NOMO-1 (cell line): ENCODE measurements around the gene LRRC37A.
"Not testable (repeated sequence)": the region's sequence is repeated elsewhere in the genome, so short reads cannot be mapped to it uniquely, and the experiment has no call there.

Experiments used
- DNase-seq, 2 experiments: peaks; one replicate each; lab custom pipeline; 2025; ENCODE audit not compliant: unreplicated experiment in 2 of 2; lab: John Stamatoyannopoulos, UW

The LRRC37A gene

DNA sequence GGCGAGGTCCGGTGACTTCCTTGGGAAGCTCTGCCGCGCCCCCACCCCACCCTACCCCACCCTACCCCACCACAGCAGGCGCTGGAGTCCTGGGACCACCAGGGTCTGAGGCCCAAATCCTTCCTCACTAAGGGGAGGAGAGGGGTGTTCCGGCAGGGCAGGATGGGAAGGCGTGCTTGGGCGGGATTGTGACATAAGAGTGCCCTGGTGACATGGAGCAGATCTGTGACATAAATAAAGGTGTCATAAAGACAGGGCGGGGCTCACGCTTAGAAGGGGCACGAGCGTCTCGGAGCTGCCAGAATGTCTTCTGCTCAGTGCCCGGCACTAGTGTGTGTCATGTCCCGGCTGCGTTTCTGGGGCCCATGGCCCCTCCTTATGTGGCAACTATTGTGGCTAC is at the start of gene LRRC37A:
LRRC37A (plus strand) TSS at position 301 of the 400 bp plus-strand sequence; CDS start at position 304, 3 bp downstream.
- DNase-seq: not testable (repeated sequence)

DNA sequence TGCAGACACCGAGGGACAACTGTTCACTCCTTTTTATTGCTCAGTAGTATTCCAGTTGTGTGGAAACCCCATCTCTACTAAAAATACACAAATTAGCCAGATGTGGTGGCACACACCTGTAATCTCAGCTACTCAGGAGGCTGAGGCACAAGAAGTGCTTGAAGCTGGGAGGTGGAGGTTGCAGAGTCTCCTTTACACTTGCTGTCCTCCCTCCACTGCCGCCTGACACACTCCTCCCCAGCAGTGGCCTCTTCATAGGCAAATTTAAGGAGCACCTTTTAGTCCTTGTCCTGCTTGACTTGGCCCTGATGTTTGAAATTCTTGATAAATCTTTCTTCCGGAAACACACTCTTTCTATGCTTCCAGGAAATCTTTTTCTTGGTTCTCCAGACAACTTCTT is 45.8 kb upstream of the LRRC37A start:
- not testable (repeated sequence) for DNase-seq

DNA sequence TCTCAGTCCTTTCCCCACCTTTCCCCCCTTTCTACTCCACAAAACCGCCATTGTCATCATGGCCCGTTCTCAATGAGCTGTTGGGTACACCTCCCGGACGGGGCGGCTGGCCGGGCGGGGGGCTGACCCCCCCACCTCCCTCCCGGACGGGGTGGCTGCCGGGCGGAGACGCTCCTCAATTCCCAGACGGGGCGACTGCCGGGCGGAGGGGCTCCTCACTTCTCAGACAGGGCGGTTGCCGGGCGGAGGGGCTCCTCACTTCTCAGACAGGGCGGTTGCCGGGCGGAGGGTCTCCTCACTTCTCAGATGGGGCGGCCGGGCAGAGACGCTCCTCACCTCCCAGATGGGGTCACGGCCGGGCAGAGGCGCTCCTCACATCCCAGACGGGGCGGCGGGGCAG is 42.1 kb upstream of the LRRC37A start:
- DNase-seq: not testable (repeated sequence)

DNA sequence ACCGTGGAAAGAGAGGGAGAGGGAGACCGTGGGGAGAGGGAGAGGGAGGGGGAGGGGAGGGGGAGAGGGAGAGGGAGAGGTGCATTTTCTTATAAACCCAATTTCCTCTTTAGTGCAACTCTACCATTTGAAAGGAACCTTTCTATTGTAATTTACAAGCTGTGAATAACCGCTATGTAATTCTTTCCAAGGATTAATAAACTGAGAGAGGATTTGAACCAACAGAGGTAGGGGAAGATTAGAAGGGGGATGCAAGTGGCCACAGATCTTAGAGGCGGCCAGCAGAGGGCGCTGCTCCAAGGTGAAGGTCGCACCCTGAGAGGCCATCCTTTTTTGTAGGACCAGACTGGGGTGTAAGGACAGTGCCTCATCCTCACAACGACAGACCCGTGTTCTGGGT is 41.2 kb upstream of the LRRC37A start:
- peak; percentile 54 to 62 for DNase-seq

DNA sequence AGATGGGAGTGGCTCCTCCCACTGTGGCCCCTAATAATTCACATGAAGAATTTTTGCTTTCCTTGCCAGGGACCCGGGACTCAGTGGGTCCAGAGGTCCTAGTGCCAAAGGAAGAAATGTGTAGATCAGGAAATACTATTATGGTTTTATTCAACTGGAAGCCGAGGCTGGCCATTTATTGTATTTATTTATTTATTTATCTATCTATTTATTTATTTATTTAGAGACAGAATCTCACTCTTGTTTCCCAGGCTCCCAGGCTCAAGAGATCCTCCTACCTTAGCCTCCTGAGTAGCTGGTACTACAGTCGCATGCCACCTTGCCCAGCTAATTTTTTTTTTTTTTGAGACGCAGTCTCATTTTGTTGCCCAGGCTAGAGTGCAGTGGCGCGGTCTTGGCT is 40.7 kb upstream of the LRRC37A start:
- not testable (repeated sequence) for DNase-seq

DNA sequence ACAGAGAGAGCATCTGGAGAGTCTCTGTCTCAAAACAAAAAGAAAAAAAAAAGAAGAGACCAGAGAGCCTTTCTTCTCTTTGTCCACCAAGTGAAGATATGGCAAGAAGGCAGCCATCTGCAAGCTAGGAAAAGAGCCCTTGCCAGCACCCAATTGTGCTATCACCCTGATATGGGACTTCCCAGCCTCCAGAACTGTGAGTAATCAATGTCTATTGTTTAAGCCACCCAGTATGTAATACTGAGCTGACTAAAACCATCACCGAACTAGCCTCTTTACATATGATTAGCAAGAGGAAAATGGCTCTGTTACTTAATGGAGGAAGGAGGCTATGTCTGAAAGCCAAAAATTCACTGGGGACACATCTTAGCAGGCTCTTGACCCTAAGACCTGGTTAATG is 38.6 kb upstream of the LRRC37A start:
- DNase-seq: not testable (repeated sequence)

DNA sequence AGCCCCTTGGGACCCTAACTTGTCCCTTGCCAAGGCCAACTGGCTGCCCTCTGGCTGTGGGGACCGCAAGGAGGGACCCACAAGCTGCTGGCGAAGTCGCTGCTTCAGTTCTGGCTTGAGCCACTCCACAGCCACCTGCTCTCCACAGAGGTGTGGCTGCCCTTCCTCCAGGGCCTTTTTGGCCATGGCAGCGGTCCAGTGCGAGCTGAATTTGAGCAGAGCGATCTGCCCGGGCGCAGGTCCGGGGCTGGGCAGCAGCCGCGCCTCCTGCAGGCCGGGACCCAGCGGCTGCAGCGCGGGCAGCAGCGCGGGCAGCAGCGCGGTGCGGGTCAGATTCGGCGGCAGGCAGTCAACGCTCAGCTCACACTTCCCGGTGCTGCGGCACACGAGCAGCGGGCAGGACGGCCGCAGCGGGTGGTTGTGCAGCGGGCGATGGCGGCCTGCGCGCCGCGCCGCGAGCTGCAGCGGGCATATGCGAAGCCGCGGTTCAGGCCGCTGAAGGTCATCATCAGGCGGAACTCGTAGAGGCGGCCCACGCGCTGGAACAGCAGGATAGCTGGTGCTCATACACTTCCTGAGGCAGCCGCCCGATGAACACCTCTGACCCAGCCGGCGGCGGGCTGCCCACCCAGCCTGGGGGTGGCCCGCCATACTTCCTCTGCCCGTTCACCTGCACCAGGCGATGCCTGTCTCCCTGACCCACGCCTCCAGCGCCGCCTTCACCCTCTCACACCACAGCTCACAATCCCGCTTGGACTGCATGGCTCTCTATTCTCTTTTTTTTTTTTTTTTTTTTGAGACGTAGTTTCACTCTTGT is 34.9 kb upstream of the LRRC37A start:
- DNase-seq: peak in 1 of 2 experiments; percentile 13

DNA sequence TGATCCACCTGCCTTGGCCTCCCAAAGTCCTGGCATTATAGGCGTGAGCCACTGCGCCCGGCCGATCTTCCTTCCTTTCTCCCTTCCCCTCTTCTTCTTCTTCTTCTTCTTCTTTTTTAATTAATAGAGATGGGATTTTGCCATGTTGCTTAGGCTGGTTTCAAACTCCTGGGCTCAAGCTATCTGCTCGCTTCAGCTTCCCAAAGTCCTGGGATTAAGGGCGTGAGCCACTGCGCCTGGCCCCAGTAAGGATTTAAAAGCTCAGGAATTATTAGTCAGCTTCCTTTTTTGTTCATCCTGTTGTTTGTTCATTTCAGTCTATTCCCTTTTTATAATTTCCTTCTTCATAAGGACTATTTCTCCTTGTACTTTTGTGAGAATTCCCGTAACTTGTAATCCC is 32.7 kb upstream of the LRRC37A start:
- no peak for DNase-seq

DNA sequence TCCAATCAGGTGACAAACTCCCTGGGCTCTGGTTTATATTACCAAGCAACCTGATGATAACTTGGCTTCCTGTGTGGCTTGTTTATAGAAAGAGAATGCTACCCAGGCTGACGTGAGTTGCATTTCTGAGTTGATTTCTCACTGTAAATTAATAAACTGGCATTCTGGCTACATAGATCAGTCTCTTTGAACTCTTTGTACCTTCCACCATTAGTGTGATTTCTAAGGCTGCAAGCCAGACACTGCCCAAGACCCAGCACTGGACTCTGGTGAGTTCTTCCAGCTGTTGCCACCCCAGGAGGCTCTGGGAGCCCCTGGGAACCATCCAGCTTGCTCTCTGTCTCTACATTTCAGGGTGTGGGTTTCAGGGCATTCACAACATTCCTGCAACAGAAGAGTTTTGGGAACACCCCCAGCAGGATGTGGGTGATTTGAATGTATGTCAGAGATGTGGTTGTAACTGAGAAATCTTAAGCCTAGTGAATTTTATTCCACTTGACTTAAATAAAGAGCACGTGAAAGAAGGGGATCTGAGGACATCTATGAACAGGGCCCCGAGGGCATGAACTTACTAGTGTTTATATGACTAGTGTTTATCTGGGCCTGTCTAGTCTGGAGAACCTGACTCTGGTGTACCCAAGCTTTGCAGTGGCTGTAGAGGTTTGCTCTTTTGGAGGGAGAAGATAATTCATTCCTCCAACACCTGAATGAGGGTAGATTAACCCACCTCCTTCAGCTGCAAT is 30.3 kb upstream of the LRRC37A start:
- no peak for DNase-seq

DNA sequence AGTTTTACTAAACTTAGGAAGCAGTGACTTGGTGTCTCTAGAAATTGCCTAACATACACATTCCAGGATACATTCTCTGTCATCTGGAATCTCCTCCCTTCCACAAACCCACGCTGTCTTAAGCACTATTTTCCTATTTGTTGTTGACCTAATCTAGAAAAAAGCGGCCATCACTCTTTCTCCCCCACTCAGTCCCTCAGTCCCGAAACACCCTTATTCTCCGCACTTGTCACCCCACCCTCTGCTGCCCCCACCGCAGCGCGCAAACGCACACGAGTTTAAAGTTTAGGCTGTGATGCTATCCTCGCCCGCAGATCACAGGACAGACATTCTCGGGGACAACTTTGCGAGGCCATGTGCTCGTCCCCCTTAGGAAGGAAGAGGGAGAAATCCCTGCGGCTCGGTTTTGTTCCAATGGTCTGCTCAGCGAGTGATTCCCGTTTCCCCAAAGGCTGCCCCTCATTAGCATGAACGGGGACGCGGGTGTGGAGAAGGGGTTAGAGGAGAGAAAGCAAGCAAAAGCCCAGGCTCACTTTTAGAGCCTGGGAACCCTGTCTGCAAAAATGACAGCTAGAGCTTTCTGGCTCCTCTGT is 28.8 kb upstream of the LRRC37A start:
- DNase-seq: not testable (repeated sequence)

DNA sequence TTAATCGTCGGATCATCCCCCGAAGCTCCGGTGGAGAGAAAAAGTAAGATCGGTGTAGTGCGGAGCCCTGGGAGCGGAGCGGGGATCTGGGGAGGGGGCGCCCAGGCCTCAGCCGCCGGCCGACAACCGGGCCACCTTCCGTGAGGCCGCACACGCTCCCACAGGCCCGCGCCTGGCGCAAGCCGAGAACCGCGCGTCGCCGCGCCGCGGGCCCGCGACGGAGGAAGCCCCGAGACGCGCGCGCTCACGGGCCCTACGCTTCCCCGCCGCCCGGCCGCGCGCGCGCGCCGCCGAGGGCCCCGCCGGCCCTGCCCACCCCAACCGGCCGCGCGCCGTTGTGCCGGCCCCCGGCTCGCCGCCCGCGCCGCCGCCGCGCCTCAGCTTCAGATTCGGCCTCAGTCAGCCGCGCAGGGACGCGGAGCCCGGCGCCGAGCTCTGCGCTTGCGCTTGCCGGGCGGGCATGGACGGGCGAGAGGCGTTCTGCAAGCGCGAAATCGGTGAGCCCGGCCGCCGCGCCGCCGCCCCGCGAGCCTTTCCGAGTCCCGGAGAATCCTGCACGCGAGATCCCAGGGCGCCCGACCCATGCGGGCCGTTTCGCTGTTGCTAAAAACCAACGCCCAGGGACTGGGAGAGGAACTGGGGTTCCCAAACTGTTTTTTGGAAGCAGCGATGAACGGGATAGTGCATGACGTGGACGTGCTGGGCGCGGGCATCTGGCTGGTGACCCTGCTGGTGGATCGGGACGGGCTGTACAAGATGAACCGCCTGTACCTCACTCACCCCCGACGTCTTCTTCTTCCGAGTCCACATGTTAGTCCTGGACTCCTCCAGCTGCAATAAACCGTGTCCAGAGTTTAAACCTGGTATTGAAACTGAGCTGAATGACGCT is 28.0 kb upstream of the LRRC37A start:
- DNase-seq: peak; percentile 73 to 87

DNA sequence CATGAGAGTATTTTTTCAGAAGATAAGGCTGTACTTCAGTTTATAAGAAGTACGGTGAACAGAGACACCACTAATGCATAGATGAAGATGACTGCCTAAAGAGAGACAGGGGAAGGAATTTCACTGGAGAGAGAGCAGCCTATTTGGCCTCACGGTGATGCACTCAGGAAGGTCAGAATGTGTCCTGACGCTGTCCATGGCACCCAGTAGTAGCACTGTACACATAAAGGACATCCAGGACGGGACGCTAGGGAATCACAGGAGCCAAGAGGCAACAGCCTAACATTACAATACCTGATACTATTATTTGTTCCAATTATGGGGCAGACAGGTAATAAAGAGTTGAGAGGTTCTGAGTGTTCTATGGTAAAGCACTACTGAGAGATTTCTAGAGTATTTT is 24.9 kb upstream of the LRRC37A start:
- DNase-seq: no peak

DNA sequence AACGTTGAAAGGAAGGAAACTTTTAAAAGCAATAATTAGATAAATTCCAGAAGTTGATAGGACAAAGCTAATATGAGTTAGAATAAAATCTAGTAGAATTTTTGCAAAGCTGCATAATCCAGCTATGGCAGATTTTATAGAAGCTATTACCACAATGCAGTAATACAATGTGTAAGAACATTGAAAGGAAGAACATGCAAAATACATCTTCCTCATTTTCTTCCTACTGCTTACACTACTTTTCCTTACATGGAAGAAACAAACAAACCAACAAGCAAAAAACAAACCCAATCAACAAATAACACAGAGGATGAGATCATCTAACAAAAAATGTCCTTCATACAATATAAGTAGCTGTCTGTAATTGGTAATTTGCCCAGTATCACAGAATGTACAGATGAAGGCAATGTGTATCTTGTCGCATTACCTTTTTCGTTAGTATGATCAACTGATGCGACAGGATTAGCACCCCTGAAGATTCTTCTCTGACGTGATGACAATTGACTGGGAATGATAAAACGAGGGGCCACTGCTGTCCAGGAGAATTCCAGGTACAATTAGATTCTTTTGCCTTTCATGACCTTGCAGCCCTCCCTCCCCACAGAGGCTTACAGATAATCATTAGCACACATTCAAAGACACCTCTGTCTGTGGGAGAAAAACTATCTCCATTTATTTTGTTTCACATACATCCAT is 21.2 kb upstream of the LRRC37A start:
- DNase-seq: no peak

DNA sequence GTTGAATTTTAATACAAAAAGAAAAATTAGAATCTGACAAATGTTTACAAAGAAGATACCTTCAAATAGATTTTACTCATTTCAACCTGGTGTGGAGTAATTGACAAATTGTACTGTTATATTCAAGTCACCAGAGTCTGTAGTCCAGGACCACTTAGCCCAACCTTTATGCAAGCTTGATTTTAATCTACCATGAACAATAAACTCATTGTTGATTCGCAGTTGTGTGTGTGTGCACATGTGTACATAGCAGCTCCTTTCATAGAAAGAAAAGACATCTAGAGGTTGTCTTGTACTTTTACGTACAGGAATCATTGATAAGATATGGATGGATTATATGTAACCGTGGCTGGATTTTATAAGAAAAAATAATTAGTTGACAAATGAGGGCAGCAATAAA is 20.7 kb upstream of the LRRC37A start:
- no peak for DNase-seq

DNA sequence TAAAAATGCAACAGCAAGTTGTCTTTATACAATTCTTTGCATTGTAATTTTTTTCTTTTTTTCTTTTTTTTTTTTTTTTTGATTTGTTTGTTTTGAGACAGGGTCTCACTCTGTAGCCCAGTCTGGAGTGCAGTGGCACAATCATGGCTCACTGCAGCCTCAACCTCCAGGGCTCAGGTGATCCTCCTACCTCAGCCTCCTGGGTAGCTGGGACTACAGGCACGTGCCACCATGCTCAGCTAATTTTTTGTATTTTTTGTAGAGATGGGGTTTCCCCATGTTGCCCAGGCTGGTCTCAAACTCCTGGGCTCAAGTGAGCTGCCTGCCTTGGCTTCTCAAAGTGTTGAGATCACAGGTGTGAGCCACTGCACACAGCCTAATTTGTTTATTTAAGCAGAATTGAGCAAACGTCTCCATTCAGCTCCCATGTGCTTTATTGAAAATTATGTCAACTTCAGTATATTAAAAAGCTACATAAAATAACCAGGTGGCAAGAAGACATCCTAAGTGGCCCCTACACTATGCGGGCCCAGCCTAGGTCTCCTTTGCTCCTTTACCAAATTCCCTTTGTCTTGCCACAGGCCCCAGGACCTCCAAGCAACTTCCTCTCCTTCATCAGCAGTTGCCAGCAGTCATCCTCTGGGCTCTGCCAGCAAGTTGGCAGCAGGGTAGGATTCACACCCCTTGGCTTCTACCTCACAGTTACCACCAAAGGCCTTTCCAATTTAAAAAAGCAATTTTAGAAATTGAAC is 18.0 kb upstream of the LRRC37A start:
- not testable (repeated sequence) for DNase-seq

DNA sequence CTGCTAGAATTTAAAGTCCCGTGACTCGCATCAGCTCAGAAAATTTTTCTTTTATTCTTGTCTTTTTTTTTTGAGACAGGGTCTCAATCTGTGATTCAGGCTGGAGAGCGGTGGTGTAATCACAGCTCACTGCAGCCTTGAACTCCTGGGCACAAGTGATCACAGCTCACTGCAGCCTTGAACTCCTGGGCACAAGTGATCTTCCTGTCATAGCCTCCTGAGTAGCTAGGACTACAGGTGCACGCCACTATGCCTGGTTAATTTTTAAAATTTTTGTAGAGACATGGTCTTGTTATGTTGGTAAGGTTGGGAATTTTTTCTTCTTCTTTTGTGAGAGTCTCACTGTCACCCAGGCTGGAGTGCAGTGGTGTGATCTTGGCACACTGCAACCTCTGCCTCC is 13.6 kb upstream of the LRRC37A start:
- not testable (repeated sequence) for DNase-seq

DNA sequence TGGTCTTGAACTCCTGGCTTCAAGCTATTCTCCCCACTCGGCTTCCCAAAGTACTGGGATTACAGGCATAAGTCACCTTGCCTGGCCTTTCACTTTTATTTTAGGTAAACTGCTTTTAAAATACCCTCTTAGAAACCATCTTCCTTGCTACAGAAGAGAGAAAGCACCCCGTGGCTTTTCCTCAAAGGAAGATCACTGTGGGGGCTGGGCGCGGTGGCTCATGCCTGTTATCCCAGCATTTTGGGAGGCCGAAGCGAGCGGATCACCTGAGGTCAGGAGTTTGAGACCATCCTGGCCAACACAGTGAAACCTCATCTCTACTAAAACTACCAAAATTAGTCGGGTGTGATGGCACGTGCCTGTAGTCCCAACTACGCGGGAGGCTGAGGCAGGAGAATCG is 12.3 kb upstream of the LRRC37A start:
- DNase-seq: not testable (repeated sequence)

DNA sequence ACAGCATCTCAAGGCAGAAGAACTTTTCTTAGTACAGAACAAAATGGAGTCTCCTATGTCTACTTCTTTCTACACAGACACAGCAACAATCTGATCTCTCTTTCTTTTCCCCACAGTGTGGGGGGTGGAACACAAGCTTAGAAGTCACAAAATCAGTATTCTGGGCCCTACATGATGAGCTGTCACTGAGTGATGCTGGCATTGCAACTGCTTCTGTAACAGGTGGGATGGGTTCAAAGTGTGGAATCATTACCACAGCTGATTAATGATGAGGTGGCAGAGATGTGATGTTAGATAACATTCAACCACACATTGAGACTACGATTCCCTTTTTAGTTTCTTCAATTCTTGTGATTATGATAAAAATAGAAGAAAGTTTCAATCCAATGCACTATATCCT is 10.5 kb upstream of the LRRC37A start:
- DNase-seq: not testable (repeated sequence)

DNA sequence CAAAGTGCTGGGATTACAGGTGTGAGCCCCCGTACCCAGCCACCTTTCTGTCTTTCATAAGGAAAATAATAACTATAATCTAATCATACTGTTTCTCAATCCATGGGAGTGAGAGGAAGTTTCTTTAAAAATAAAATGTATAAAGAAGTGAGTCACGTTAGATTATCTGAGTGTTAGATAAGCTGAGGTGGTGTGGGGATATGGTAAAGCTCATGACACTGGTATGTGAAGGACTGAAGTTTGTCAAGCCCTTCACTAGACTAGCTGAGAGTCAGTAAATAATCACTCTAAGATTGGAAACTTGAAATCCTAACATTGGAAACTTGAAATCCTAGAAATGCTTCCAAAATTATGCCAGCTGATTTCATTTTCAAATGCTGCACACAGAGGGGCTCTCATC is 9.4 kb upstream of the LRRC37A start:
- DNase-seq: not testable (repeated sequence)
